Putamen (tissue), 1 donor: ENCODE results near the gene ATG4C.

Source experiments
- DNase-seq: peaks from one replicate; pipeline ENCODE4 v3.0.0-alpha.2; 2016; ENCODE audit warnings: low spot score

The ATG4C gene

DNA sequence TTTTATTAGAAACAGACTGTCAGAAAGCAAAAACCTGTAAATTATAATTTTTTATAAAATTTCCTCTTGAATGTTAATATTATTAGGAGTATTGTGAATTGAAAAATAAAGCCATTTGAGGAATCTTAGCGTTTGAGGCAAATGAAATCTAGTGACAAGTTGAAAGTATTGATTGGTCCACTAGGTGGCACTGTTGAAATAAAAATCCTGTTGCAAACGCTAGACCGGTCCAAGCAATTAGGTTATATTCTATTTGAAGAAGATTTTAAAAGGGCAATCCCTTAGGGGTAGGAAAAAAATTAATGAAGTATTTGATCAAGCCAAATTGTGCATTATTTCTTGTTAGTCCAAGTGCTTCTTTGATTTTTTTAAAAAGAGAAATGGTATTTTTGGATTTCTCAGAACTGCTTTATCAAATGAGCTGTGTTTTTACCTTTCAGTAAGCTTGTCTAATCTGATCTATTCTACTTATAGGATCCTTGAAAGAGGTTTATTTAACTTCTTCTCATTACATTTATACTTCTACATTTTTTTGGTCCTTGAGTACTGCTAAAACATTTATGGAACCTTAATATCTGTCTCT is 57.7 kb downstream of the ATG4C start:
- peak; percentile 80 for DNase-seq

DNA sequence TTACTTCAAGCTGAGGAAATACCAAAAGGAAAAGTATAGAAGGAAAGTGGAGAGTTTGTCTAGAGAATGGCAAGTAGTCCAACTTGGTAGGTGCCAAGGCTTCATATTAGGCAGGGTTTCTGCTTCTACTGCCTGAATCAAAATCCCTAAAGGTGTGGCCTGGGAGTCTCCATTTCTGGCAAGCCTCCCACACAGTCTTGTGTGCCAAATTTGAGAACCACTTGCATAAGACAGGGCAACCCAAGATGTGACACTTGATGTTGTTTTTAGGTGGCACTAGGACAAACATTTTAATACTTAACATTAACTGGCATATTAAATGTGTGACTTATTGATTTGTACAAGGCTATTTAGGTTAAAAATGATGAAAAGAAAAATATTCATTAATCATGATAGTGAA is 60.1 kb downstream of the ATG4C start:
- no peak for DNase-seq

- DNase-seq: no peak
These were observed 65.1 kb downstream of the ATG4C start for GRCh38 chr1:62849031-62849430.

DNA sequence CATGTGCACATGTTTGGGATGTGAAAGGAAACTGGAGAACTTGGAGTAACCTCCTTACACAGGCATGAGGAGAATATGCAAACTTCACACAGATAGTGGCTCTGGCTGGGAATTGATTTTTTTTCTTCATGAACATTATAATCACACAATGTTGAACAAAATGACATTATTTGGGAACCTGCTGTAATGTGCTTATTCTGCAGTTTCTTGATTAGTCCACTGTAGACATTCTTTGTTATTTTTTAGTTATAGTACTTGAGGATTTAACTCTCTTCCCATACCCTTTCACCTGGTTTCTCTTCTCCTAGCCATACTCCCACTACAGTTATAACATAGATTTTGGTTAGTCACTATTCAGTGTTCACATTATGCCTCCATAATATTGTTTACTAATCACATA is 68.3 kb downstream of the ATG4C start:
- DNase-seq: no peak

GRCh38 chr1:62856960-62857359 is 73.0 kb downstream of the ATG4C start:
- DNase-seq: no peak

DNA sequence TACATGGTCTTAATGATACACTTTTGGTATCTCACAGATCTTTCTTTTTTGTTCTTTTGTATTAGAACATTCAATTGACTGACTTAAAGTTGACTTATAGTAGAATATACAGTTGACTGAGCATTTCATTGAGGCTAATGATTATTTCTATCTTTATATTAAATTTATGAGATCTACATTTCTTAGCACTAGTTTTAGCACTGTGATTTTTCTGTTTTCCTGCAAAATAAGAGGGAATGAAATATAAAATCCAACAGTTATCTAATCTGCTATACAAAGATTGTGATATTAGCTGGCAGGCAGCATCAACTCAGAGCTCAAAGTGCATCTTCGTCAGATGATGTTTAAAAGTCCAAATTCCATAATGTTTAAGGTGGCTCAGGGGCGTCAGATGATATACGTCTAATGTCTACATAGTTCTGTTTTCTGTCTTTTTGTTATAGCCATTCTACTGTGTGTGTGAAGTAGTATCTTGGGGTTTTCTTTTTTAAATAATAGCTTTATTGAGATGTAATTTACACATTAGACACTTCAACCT is 85.4 kb downstream of the ATG4C start:
- DNase-seq: no peak

GRCh38 chr1:62870148-62870547 is 86.2 kb downstream of the ATG4C start:
- no peak for DNase-seq

DNA sequence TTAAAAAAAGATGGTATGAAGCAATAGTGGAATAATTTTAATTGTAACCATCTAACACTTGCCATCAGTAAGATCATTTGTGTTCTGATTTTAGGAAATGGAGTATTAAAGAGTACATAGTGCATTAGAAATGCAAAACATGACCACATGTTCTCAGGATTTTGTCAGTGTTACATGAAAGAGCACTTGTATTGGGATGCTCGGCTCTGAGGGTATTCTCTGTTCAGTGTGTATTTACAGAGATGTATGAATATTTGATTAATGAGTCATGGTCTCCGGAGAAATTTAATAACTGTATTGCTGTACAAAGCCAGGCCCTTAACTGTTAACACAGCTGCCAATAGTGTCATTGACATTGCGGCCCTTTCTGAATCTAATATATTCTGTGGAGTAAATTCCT is 91.7 kb downstream of the ATG4C start:
- DNase-seq: peak; percentile 14

GRCh38 chr1:62876535-62876934 is 92.6 kb downstream of the ATG4C start:
- DNase-seq: no peak

DNA sequence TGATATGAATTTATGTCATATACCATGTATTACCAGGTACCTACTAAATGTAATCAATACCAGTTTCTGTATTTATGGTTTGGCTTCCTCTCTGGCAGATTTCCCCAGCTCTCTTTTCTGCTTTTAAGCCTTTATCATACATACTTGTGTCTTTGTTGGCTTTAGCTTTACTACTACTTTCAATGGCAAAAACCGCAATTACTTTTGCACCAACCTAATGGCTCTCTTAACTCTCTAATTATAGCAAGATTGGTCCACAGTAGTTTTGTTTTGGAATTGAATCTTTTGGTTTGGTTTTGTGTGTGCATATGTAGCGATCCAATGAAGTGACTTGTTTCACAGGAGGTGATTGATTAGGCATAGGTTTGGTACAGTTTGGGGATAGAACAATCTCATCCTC is 93.6 kb downstream of the ATG4C start:
- no peak for DNase-seq

GRCh38 chr1:62879962-62880361 is 96.0 kb downstream of the ATG4C start:
- no peak for DNase-seq

GRCh38 chr1:62882201-62883104 is 98.5 kb downstream of the ATG4C start:
- DNase-seq: no peak

- no peak for DNase-seq
These were observed 100.3 kb downstream of the ATG4C start for GRCh38 chr1:62884156-62884740.

- no peak for DNase-seq
These were observed 104.0 kb downstream of the ATG4C start for GRCh38 chr1:62887799-62888507.

- DNase-seq: no peak
These were observed 108.1 kb downstream of the ATG4C start for GRCh38 chr1:62891956-62892562.

- no peak for DNase-seq
These were observed 113.9 kb downstream of the ATG4C start for GRCh38 chr1:62897788-62898187.

GRCh38 chr1:62900566-62900965 is 116.6 kb downstream of the ATG4C start:
- DNase-seq: no peak

DNA sequence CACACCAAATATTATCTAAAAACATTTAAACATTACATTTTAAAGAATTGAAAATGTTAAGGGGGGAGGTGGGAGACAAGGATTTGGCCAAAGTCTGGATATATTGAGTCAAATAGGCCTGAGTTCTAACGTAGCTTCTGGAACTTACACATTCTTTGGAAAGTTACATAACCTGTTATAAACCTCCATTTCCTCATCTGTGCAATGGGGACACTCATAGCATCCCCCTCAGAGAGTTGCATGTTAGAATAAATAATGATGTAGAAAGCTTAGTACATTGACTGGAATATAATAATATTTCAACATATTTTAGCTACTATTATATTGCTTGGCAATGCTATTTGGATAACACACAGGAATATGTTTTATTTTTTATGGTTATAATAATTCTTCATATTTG is 117.7 kb downstream of the ATG4C start:
- DNase-seq: no peak

GRCh38 chr1:62903522-62903921 is 119.6 kb downstream of the ATG4C start:
- DNase-seq: no peak

- DNase-seq: no peak
These were observed 120.3 kb downstream of the ATG4C start for GRCh38 chr1:62903982-62904855.

DNA sequence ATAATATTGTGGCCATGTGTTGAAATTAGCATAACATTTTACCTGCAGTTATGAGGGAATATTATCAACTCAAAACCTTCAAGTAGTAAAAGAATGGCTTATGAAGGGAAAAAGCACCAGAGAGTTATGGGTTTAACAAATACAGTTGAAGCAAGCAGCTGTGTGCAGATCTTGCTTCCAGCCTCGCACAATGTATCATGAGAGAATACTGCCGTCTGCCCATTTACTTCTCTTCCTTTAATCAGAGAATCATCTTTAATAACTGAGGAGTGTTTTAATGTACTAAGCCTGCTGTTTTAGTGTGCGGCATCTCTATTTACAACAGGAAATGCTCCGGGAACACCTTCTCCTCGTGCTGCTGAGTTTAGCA is 120.9 kb downstream of the ATG4C start:
- DNase-seq: no peak
